Right renal pelvis (tissue), 4 donors: ENCODE results near the gene REXO1. TPM values are rescaled to one million over a fixed set of nuclear protein-coding genes. Genes with fewer than 3 reads are reported as not detected.

ENCODE experiments used
- DNase-seq, 4 donors: peaks; one replicate each; pipeline ENCODE4 v3.0.0-alpha.2; 2013; ENCODE audit warnings: low read depth in 4 of 4, low spot score in 3 of 4, missing footprints in 1 of 4
- polyA plus RNA-seq, 4 donors: library from polyadenylated mRNA; unstranded; fragments of 120-200 nt; gene quantifications; one replicate each; pipeline ENCODE4 v1.2.1, GENCODE V29; 2013; ENCODE audit not compliant: insufficient read length in 4 of 4

Gene REXO1
- polyA plus RNA-seq, 4 donors, result 23.5 to 32.9 (median 25.1) TPM

DNA sequence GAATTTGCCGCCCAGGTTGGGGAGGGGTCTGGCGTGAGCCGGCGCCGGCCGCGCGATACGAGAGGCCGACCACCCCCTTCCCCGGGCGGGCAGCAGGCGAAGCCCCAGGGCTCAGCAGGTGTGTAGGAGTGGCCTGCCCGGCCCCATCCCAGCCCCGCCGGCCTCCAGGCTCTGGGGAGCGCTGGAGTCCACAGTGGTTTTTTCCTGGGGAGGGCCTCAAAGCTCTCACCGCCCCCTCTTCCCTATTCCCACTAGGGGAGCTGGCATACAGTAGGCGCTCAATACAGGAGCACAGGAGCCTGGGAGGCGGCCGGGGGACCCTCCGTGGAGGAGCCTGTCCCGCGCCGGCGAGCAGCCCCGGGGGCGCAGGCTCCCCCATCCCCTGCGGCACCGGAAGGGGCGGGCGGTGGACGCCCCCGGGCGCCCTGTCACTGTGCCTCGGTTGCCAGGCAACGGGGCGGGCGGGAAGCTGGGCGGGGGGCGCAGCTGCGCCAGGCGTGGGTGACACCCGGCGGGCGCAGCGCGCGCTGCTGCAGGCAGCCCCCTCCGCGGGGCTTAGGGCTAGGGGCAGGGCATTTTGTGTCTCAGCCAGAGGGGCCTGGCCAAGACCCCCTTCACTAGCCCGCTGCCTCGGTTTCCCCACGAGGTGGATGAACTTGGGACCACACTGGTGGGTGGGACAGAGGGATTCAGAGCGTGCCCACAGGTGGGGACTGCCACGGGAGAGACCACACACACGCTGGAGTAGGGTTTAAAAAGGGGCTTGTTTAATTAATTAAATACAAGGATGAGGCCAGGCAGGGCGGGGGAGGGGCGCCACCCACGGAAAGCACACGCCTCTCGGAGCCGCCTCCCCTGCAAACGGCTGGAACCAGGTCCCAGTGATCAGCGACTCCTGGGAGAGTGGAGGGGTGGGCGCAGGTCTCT lies 3.6 kb upstream of the REXO1 start:
- DNase-seq, result no peak

DNA sequence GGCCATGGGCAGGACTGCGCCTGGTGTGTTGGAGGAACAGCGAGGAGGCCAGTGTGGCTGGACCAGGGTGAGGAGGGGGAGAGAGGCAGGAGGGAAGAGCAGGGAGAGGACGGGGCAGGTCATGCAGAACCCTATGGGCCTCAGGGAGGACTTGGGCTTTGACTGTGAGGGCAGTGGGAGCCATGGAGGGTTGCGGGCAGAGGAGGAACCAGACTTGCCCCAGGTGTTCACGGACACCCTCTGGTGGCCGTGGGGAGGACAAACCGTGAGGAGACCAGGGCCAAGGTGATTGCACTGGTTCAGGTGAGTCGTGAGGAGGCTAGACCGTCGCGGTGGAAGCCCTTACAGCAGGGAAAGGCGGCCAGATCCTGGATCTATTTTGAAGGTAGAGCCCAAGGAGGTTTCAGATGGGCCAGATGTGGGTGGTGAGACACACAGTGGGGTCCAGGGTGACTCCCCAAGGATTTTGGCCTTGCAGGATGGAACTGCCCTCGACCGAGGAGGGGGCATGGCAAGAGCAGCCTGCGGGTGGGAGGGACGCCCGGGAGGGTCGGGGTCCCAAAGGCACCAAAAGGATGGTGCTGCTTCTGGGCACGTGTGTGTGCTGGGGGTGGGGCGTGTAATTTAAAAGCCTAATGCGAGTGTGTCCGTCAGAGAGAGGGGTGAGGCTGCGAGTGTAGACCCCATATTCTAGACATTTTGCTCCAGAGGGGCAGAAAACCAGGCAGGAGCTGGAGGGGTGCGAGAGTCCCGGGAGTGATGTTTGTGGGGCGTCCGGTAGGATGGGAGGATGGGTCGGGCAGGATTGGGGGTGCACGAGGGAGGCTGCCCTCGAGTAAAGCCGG lies 2.7 kb upstream of the REXO1 start:
- DNase-seq, result no peak

DNA sequence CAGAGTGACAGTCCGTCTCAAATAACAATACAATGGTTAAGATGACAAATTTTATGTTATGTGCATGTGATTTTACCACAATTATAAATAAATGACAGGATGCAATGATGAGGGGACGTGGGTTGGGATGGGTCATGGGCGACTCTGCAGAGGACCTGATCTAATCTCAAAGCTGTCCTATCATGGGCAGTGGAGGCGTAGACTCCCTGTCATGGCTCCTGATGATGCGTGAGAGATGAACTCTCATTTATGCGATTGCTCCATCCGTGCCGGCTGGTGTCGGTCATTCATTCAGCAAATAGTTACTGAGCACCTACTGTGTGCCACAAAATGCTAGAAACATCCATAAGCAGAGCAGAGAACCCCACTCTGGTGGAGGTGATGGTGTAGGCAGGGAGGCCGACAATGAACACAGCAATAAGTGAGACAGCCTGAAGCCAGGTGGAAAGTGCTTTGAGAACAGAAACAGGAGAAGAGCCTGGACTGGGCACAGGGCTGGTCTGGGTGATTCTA lies 1.7 kb upstream of the REXO1 start:
- DNase-seq, result no peak

DNA sequence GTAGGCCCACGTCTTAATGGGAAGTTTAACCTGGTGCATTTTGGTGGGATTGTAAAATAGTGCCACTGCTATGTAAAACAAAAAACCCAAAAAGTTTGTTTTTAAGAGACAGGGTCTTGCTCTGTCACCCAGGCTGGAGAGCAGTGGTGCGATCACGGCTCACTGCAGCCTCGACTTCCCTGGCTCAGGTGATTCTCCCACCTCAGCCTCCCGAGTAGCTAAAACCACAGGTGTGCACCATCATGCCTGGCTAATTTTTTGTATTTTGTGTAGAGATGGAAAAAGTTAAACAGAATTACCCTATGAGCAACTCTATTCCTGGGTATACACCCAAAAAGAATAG lies 820 bp upstream of the REXO1 start:
- DNase-seq, result no peak

DNA sequence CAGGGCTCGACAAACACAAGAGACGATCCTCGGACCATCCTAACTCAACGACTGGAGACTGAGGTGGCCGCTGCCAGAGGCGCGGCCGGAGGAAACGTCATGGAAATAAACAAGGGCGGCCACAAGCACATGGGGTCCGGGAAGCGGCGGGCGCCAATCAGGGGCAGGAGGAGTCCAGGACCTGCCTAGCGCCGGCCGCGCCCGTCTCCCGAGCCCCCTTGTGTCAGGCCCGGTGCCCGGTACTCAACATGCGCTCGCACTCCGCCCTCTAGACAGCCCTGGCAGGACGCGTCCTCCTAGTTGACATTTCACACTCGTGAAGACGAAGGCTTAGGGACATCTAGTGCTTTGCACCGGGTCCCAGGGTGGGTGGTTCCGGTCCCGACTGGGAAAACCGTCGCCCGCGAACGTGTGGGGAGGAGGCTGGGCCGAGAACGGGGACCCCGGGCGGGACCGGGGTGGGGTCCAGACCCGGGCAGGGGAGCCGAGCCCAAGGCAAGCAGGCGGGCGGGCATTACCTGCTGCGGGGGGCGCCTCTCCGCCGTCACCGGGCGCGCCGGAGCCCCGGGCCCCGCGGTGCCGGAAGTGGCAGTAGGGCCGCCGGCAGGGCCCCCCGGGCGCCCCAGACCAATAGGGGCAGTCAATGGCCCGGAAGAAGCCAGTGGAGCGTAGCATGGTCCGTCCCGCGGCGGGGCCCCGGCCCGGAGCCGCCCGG lies 442 bp downstream of the REXO1 start:
- no peak for DNase-seq

DNA sequence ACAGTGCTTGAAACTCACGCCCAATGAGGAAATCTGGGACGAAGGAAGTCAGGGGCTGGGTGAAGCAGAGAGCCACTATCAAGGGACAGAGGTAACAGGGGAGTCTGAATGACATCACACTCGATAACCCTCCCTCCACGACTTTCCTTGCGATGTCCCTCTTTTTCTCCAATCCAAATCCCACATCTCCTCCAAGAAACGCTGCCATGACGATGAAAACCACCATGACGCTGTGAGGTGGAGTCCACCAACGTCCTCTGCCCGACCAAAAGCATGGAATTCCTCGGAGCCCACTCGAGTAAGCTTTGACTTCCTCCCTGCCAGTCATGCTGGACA lies 967 bp downstream of the REXO1 start:
- no peak for DNase-seq

DNA sequence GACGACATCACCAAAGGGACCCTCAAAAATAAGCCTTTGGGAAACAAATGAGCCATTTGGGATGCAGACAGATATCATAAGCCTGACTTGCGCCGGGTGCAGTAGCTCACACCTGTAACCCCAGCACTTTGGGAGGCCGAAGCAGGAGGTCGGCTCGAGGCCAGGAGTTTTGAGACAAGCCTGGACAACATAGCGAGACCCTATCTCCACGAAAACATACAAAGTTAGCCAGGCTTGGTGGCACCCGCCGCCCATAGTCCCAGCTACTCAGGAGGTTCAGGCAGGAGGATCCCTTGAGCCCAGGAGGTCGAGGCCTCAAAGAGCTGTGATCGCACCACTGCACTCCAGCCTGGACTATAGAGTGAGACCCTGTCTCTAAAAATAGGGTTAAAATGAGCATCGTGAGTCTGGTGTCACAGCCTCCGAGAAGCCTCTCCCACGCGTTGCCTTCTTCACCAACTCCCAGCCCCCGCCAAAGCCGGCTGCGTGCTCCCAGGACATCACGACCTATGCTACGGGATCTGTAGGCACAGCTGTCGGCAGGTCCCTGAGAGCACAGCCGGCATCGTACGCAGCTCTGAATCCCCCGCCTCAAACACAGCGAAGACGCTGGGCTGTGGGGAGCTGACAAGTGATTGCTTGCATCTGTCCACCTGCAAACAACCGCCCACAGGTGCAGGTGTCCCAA lies 1.6 kb downstream of the REXO1 start:
- DNase-seq, result no peak

DNA sequence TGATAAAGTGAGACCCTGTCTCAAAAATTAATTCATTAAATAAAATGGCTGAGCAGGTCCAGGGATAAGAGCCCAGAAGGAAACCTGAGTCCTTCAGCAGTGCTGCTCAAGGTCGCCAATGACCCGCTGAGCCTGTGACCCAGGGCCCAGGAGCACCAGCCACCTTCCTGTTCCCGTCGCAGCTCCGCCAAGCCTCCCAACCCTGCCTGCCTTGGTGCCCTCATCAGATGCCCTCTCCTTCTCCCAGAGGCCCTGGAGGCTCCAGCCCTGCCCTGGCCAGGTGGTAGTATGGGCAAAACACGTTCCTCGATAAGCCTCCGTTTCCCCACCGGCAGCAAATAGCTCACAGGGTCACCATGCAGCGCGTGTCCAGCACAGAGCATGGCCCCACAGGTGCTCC lies 2.6 kb downstream of the REXO1 start:
- no peak for DNase-seq

DNA sequence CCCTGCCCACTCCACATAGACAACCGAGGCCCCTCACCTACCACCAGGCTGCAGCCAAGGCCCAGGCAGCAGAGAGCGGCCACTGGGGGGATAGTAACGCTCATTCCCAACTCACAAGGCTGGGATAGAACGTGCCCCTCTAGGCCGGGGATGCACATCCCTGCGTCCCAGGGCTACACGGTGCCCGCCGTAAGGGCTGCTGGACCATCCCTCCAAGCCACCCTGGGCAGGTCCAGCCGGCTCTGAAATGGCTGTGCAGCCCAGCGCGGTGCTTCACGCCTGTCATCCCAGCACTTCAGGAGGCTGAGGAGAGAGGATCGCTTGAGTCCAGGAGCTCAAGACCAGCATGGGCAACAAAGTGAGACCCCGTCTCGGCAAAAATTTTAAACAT lies 3.2 kb downstream of the REXO1 start:
- DNase-seq, result no peak

DNA sequence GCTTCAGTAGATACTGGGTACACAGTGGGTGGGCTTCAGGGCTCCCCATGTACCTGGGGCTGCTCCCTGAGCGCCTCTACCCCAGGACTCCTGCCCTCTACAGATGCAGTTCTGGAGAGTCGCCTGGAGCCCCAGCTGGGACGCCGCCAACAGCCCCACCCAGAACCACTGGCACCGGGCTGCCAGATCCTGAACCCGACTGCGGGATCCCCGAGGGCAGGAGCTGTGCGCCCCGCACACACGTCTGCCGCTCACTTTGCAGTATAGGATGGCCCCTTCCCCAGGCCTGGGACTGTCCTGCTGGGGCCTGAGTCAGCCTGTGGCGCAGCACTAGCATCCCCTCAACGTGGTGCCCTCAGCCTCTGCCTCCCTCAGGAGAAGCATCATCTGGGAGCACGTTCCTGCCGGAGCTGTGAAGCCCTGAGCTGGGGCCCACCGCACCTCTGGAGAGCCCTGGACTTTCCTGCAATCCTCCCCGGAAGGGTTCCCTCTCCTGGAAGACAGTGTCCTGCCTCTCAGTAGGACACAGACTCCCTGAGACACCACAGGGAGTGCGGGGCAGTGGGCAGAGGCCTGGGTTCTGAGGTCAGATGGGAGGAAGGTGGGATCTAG lies 3.7 kb downstream of the REXO1 start:
- no peak for DNase-seq

DNA sequence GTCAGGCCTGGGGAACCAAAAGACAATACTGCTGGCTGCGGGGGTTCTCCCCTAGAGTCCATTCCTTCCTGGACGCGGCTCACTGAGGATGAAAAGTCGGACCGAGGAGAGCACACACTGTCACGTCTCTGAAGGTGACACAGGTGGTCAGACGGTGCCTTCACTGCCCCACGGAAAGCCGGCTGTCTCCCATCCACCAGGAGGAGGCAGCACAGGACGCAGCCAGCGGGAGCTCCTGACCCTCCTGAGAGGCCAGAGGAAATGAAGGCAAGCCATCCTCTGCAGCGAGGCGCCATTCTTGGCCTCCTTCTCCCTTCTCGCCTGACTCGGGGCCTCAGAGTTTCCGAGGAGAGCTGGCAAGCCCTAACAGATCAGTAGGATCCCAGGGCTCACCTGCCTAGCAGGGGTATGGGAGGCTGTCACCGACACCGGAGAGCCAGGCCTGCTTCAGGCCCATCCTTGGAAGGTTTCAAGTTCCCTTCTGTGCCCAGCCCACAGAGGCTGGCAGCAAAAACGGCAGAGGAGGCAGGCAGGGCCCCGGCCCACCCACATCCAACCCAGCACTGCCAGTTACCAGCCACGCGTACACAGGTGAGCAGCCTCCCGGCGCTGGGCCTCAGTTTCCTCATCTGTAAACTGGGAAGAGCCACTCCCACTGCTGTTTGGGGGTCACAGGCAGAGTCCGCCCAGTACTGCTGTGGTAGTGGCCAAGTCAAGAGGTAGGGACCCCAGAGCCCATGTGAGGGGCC lies 4.5 kb downstream of the REXO1 start:
- no peak for DNase-seq

DNA sequence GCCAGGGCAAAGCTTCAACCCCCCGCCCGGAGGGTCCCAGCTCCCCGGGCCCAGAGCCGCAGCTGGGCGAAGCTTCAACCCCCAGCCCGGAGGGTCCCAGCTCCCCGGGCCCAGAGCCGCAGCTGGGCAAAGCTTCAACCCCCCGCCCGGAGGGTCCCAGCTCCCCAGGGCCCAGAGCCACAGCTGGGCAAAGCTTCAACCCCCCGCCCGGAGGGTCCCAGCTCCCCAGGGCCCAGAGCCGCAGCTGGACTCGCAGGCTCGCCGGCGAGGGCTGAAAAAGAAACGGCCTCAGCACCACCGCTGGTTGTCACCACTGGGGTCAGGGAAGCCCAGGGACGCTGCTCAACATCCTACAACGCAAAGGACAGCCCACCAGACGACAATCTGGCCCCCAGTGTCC lies 5.2 kb downstream of the REXO1 start:
- DNase-seq, result no peak

DNA sequence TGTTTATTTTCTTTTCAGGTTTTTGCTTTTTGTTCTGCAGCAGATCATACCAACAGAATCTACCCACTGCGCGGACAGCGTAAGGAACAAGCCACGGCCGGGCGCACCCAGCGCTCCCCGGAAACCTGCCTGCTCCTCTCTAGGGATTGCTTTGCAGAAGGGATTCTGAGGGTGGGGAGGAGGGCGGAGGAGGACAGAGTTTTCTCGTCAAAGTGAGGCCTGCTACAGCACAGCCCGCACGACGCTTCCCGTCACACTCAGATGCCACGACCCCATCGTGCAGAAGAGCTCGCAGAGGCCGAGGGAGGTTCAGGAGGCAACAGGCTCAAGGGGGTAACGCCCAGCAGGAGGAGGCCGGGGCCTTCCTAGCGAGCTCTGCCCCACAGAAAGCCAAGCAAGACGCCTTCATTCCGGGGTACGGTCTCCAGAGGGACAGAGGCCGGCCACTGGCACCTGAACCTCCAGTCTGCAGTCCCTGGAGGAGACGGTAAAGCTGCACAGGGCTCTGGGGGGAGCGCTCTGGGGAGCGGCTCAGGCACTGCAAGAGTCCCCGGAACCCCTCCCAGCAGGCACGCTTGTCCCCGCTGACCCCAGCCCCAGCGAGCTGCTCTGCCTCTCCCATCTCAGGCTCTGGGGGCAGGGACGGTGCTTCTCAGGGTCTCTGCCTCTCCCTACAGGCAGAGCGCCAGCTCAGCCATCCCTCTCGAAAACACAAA lies 6.9 kb downstream of the REXO1 start:
- no peak for DNase-seq

DNA sequence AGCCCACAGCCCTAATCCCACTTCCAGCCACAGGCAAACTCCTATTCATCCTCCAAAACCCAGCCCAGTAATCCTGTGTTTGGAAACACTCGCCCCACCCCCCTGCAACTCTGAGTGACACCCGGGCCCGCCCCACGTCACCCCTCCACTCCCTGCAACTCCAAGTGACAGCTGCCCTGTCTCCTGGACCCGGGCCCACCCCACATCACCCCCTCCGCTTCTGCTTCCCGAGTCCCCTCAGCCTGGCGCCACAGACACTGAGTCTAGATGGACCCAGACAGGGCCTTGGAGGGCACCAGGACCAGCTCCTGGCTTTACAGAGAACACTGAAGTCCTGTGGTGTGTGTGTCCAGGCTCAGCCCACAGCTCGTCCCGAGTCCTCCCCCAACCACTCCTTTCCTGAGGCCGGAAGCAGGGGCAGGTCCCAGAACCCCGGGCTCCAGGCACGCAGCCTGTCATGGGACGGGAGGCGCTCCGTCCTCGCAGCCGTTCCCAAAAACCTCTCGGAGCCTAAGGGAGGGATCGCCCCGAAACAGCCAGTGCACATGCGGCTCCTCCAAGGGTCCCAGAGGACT lies 7.7 kb downstream of the REXO1 start:
- no peak for DNase-seq

DNA sequence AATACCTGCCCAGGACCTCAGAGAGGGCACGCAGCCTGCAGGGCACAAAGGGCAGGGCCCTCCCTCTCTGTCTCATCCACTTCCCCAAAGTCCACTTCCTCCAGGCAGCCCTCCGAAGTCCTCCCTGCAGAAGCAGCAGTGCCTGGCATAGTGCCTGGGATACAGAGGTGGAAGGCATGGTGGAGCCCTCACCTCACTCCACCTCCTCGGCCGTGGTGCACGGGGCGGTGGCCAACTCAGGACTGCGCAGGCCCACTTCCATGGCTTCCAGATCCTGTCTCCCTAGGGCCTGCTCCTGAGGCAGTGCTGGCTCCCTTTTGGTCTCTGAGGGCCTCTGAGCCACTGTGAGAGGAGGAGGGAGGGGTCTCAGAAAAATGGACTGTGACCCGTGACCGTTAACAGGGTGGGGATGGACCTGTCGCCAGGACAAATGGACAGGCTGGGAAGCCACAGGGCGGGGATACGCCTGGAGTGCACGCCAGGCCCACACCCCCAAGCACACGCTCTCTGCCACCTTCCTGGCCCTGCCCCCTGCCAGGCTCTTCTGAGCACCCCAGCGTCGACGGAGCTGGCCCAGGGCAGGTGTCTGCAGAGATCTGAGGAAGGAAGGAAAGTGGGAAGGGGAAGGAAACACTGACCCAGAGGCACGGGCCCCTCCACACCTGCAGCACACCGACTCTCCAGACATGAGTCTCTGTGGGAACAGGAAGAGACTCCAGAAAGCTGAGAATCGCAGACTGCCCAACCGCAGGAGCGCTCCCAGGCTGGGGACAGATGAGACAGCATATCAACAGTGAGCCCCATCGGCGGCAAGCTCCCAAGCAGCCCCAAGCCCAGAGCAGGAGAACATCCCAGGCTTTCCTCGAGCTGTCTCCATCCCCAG lies 8.4 kb downstream of the REXO1 start:
- DNase-seq, result no peak

DNA sequence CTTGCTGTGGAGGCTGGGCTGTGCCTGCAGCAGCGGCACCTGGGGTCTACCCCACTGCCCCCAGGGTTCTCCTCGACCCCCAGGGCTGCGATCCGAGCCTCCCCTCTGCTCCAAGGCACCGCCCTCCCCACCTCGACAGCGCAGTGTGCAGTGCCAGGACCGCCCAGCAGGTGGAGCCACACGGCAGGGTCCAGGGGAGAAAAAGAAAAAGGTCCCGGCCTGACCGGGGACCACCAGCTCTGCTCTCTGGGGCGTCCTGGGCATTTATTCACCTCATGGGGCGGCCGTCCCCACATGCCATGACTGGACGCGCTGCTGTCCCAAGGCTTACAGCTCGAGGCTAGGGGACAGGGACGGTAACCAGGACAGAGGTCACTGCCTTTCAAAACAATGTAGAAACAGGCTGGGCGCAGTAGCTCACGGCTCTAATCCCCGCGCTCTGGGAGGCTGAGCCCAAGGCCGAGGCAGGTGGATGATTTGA lies 10.6 kb downstream of the REXO1 start:
- no peak for DNase-seq

DNA sequence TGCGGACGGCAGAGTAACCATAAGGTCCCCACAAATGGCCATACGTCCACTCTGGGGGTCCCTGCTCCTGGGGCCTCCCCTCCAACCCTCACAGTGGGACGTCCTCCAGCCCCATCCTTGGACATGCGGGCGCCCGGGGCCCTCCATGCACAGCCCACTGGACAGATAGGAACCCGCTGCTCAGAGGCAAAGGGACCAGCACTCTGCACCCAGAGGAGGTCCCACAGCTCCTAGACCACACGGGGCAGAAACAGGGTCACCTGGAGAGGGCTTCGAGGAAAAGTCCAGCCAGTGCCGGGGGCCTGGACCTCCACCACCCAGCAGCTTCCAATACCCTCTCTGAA lies 11.1 kb downstream of the REXO1 start:
- DNase-seq, result no peak
